Measurements from ENCODE around the gene SLC2A13. TPM values are rescaled to one million over a fixed set of nuclear protein-coding genes. Genes with fewer than 3 reads are reported as not detected.
A peak's percentile ranks its signal among the peaks of the same experiment; 100 is the strongest.

SLC2A13 gene
- 10 to 100 TPM; 13.4 to 15.6 (median 14.5) TPM for polyA plus RNA-seq (ENCODE audit: insufficient read length in 3 of 3)

GRCh38 chr12:40105515-40106201 is at the start of gene SLC2A13:
TSS of gene SLC2A13 (minus strand) at chr12:40106081. CDS start at chr12:40105808, 273 bp downstream.
- DNase-seq (ENCODE audit: low read depth in 3 of 3, low spot score in 2 of 3) = peak in 2 of 3 donors; percentile 47 to 52

DNA sequence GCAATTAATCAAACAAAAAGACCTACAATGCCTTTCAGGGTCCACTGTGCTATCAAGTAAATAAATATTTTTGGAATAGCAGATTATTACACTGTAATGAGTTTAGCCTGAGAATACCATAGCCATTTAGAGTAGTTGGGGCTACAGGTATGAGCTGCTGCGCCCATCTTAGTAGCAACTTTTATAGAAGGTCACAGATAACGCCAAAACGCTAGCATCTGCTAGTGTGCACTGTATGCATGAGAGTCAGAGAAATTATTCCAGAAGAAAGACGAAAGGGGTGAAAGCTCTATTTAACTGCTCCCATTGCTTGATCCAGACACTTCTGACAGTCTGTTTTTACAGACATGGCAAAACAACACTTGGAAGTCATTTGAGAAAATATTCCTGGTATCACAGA is 48.5 kb upstream of the SLC2A13 start:
- DNase-seq (ENCODE audit: low read depth in 3 of 3, low spot score in 2 of 3) = no peak

DNA sequence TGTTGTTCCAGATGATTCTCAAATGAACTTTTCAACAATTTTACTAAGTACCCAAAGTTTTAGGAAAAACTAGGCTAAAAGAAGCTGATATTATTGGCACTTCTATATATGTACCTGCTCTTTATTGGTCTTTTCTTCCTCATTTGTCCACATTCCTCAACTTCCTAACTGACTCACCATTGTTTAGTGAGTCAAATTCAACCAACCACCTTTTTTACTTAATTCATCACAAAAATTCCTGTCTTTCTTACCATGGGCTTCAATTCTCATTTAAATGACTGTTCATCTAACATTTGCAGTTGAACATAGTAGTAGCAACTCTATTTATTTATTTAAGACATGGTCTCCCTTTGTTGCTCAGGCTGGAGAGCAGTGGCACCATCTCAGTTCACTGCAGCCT is 47.6 kb upstream of the SLC2A13 start:
- DNase-seq (ENCODE audit: low read depth in 3 of 3, low spot score in 2 of 3) = no peak

- DNase-seq (ENCODE audit: low read depth in 3 of 3, low spot score in 2 of 3) = no peak
Observed at GRCh38 chr12:40152783-40153383, 47.0 kb upstream of the SLC2A13 start.

- no peak for DNase-seq (ENCODE audit: low read depth in 3 of 3, low spot score in 2 of 3)
Observed at GRCh38 chr12:40149673-40150260, 43.9 kb upstream of the SLC2A13 start.

- no peak for DNase-seq (ENCODE audit: low read depth in 3 of 3, low spot score in 2 of 3)
Observed at GRCh38 chr12:40146800-40147797, 41.2 kb upstream of the SLC2A13 start.

DNA sequence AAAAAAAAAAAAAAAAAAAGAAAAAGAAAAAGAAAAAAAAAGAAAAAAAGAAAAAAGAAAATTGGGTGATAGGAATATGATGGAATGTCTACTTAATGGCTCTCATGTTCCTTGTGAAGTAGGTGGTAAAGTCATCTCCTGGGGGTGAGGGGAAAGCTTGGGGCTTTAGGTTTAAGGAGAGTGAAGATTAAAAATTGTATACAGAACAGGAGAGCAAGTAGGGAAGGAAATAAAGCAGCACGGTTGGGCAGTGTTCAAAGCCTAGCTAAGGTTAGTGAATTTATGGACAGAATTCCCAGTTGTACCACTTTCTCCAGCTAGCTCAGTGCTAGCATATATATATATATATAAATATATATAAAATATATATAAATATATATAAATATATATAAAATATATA is 40.0 kb upstream of the SLC2A13 start:
- DNase-seq (ENCODE audit: low read depth in 3 of 3, low spot score in 2 of 3) = no peak

DNA sequence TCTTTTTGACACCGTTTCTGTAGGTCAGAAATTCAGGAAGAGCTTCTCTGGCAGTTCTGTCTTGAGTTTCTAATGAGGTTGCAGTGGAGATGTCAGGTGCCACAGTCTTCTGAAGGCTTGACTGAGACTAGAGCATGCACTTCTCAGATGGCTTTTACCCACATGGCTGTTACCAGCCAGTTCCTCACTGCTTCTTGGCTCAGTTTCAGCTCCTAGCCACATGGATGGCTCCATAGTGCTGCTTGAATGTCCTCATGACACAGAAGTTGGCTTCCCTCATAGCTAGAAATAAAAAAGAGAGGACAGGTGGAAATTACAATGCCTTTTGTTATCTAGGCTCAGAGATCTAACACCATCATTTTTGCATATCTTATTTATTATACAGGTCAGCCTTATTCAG is 38.1 kb upstream of the SLC2A13 start:
- DNase-seq (ENCODE audit: low read depth in 3 of 3, low spot score in 2 of 3) = no peak

- DNase-seq (ENCODE audit: low read depth in 3 of 3, low spot score in 2 of 3) = no peak
Observed at GRCh38 chr12:40142001-40142744, 36.3 kb upstream of the SLC2A13 start.

- DNase-seq (ENCODE audit: low read depth in 3 of 3, low spot score in 2 of 3) = no peak
Observed at GRCh38 chr12:40138526-40138925, 32.6 kb upstream of the SLC2A13 start.

- DNase-seq (ENCODE audit: low read depth in 3 of 3, low spot score in 2 of 3) = no peak
Observed at GRCh38 chr12:40137252-40137651, 31.4 kb upstream of the SLC2A13 start.

- no peak for DNase-seq (ENCODE audit: low read depth in 3 of 3, low spot score in 2 of 3)
Observed at GRCh38 chr12:40127408-40127807, 21.5 kb upstream of the SLC2A13 start.

GRCh38 chr12:40123496-40123895 is 17.6 kb upstream of the SLC2A13 start:
- DNase-seq (ENCODE audit: low read depth in 3 of 3, low spot score in 2 of 3) = no peak

- DNase-seq (ENCODE audit: low read depth in 3 of 3, low spot score in 2 of 3) = no peak
Observed at GRCh38 chr12:40122842-40123241, 17.0 kb upstream of the SLC2A13 start.

DNA sequence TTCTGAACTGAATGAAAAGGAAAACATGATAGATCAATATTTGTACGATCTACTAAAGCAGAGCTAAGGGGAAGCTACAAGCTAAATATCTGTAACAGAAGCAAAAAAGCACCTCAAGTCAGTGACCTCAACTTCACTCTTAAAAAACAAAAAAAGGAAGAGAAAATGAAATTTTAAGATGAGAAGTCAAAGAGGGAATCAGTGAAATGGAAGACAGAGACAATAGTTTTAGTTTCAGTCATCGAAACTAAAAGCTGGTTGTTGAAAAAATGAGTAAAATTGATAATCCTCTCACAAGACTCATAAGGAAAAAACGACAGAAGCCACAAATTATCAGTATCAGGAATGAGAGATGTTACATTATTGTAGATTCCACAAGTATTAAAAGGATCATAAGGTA is 11.9 kb upstream of the SLC2A13 start:
- no peak for DNase-seq (ENCODE audit: low read depth in 3 of 3, low spot score in 2 of 3)

DNA sequence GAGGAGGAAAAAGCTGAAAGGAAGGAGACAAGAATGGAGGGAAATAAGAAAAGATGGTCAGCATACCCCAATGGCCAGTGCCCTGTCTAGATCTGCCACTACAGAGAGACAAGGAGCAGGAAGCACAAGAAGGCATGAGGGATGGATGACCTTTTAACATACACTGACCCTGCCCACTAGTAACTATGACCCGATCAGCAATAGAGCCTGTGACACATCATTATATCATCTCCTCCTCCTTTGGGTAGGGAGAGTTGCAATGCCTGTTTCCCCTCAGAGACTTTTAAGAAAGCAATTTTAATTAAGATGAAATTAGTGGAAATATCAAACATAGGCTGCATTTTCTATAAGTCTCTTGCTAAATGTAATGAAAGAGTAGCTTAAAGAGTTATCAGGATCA is 4.7 kb upstream of the SLC2A13 start:
- no peak for DNase-seq (ENCODE audit: low read depth in 3 of 3, low spot score in 2 of 3)

GRCh38 chr12:40107803-40108620 is 2.1 kb upstream of the SLC2A13 start:
- DNase-seq (ENCODE audit: low read depth in 3 of 3, low spot score in 2 of 3) = no peak

- peak; percentile 74 to 79 (median 77) for DNase-seq (ENCODE audit: low read depth in 3 of 3, low spot score in 2 of 3)
Observed at GRCh38 chr12:40107098-40107802, 1.4 kb upstream of the SLC2A13 start.

- DNase-seq (ENCODE audit: low read depth in 3 of 3, low spot score in 2 of 3) = no peak
Observed at GRCh38 chr12:40106655-40107054, 774 bp upstream of the SLC2A13 start.
